EL (cell line): ENCODE measurements around the gene HAO2.
"Not testable (repeated sequence)": the region's sequence is repeated elsewhere in the genome, so short reads cannot be mapped to it uniquely, and the experiment has no call there.

Experiments
- DNase-seq: peaks from one replicate; pipeline ENCODE4 v3.0.0-alpha.2; 2016

HAO2 gene

GRCh38 chr1:119347858-119348257 is 20.7 kb upstream of the HAO2 start:
- DNase-seq: peak; percentile 71

- DNase-seq: no peak
Measured at GRCh38 chr1:119348941-119349340, 19.6 kb upstream of the HAO2 start.

- DNase-seq: not testable (repeated sequence)
Measured at GRCh38 chr1:119350866-119351265, 17.7 kb upstream of the HAO2 start.

DNA sequence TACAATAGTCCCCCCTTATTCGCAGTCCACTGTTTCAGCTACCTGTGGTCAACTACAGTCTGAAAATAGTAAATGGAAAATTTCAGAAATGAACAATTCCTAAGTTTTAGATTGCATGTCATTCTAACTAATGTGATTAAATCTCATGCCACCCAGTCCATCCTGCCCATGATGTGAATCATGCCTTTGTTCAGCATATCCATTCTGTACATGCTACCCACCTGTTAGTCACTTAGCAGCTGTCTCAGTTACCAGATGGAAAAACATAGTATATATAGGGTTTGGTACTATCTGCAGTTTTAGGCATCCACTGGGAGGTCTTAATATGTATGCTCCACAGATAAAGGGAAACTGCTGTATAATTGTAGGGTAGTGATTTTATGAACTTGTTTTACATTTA is 16.6 kb upstream of the HAO2 start:
- DNase-seq: no peak

GRCh38 chr1:119353836-119354235 is 14.7 kb upstream of the HAO2 start:
- DNase-seq: no peak

DNA sequence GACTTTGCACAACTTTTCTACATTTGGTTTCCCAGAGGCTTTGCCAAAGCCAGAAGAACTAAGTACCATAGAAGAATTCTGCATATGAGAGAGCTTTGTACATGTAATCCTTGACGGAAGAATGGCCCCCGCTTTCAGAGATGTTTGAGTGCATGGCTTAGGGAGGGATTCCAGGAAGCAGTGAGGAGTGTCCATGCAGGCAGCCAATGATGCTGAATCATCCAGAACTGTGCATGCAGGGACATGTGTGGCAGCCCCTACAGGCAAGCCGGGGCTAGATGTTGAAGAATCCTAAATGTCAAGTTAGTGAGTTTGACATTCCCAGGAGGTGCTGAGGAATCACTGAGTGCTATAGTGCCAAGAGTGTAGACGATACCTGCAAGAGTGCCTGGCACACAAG is 9.9 kb upstream of the HAO2 start:
- DNase-seq: peak; percentile 15

GRCh38 chr1:119359730-119360129 is 8.9 kb upstream of the HAO2 start:
- DNase-seq: no peak

DNA sequence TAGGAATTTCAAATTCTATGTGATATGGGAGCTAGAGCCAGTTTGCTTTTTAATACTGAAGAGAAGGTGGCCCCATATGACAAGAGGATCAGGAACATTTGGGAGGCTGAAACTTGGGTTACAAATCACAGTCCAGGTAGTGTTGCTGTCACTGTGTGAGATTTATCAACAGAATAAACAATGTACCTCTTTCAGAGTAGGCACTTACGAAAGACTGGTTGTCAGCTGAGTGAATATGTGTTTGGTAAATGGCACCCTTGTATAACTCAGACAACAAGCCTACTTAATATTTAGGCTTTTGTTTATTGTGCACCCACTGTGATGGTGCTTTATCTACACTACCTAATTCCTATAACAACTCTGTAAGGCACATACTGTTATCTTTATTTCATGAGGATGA is 7.4 kb upstream of the HAO2 start:
- no peak for DNase-seq

- DNase-seq: no peak
Measured at GRCh38 chr1:119361620-119362344, 6.8 kb upstream of the HAO2 start.

GRCh38 chr1:119363162-119363561 is 5.4 kb upstream of the HAO2 start:
- DNase-seq: no peak

DNA sequence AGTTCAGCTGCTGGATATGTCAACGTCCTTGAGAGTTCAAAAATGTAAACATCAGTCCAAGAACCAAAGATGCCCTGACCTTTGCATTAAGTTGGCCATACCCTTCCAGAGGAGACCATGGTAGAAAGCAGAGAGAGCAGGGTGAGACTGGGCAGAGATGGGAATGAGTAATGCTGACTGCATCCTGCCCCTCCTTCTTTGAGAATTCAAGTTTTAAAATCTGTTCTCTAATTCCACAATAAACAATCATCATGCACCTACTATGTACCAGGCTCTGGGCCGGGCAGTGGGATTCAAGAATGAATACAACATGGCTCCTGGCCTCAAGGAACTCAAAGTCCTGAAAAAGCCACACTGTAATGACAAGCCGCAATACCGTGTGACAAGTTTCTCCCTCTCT is 3.9 kb upstream of the HAO2 start:
- DNase-seq: peak; percentile 39

GRCh38 chr1:119366424-119366823 is 2.2 kb upstream of the HAO2 start:
- no peak for DNase-seq

DNA sequence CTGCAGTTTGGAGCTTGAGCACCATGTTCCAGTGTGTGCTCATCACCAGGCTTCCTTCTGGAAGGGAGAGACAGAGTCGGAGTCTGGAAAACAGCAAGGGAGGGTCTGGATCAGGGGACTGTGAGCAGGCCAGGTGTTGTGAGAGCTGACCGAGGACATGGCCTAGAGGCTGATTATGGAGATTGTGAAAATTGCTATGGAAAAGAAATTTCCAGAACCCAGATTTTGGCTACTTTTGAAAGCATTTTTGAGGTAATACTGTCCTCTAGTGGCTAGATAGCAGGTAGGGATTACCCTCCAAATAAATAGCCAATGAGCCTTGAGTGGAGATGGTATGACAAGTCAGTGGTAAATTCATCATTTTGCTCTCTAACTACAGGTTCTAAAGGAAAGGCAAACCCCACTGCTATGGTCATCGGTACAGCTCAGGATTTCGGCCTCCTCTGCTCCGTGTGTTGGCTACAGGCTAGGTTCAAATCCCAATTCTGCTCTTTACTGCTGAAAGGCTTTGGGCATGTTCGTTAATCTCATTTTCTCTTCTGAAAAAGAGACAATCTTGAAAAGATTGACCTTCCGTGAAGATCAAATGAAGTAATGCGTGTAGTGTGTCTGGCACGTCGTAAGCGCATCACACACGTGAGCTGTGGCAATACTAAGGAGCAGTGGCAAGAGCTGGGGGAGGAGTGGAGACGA is 1.0 kb upstream of the HAO2 start:
- peak; percentile 44 for DNase-seq

- no peak for DNase-seq
Measured at GRCh38 chr1:119370748-119371147, 2.2 kb downstream of the HAO2 start.

- no peak for DNase-seq
Measured at GRCh38 chr1:119371815-119372214, 3.2 kb downstream of the HAO2 start.

DNA sequence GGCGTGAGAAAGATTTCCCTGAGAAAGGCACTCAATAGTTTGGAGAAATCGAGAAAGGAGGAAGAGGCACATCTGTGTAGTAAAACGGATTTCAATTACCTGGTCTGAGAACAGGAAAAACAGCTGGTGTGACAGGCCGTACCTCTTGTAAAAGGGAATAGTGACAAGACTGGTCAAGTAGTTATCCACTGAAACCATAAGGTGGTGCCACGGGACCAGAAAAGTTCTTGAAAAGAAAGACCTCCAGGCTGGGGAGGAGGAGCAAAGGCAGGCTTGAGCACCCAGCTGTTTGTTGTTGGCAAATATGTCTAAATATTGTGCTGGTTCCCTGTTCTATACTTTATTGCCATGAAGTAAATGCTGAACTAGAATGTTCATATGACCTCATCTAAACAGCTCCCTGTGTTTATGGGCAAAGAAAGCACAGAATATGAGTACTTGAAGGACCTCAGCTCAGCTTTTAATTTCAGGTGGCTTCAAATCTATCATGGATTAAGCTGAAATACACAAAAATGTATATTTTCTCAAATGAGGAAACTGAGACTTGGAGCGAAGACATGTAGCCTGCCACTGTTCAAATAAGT is 4.0 kb downstream of the HAO2 start:
- peak; percentile 26 for DNase-seq

DNA sequence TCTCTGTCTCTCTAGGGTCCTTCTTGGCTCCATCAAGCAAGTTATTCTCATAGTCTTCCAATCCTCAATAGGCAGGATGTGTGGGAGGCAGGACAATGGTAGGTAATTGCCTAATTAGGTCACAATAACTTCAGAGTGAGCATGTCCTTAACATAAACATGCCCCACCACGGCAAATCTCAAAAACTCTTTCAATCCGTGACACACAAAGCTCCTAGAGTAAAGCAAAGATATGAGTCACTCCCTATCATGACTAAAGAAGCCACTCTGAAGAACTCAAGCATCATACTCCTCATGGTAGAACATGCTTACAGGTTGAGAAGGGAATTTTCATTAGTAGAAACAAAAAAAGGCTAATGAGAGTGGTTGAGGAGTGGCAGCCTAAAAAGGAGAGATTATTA is 4.9 kb downstream of the HAO2 start:
- DNase-seq: peak; percentile 35

GRCh38 chr1:119374208-119374874 is 5.8 kb downstream of the HAO2 start:
- DNase-seq: peak; percentile 2

GRCh38 chr1:119375366-119375765 is 6.8 kb downstream of the HAO2 start:
- no peak for DNase-seq

DNA sequence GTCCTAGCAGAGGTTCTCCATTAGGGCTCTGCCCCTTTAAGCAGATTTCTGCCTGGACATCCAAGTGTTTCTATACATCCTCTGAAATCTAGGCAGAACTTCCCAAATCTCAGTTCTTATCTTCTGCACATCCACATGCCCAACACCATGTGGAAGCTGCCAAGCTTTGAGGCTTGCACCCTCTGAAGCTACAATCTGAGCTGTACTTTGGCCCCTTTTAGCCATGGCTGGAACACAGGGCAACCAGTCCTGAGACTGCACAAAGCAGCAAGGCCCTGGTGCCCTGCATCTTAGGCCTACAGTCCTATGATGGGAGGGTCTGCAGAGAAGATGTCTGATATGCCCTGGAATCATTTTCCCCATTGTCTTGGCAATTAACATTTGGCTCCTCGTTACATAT is 8.0 kb downstream of the HAO2 start:
- DNase-seq: no peak

GRCh38 chr1:119377594-119377993 is 9.0 kb downstream of the HAO2 start:
- DNase-seq: not testable (repeated sequence)

DNA sequence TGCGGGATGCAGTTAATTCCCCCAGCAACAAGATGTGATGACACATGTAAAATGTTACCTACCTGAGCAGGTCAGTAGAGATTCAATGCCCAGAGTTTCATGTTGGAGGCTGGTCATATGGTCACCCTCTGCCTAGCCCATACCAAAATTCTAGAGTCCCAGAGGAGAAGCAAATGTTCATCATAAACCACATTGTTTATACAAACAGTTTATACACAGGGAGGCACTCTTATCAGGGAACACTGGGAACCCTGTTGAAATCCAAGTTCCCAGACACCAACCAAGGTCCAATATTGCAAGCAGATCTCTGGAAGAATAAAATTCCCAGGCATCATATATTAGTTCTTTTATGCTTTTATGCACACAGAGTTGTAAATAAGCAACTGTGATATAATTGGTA is 10.5 kb downstream of the HAO2 start:
- DNase-seq: no peak

GRCh38 chr1:119380304-119380703 is 11.7 kb downstream of the HAO2 start:
- DNase-seq: no peak
